HEK293 (cell line): ENCODE results near the gene SREBF2.

Experiments used
- CTCF ChIP-seq: fragments of 450-650 bp; formaldehyde crosslinking; IDR thresholded peaks from 2 replicates; pipeline ENCODE4 v1.5.1; 2016; ENCODE audit warnings: missing biosample characterization, missing genetic modification characterization
- ZFP3 ChIP-seq: fragments of 450-650 bp; formaldehyde crosslinking; IDR thresholded peaks from 2 replicates; pipeline ENCODE4 v1.5.1; 2016; ENCODE audit warnings: low read depth, missing biosample characterization, missing genetic modification characterization
- ZNF112 ChIP-seq: fragments of 450-650 bp; formaldehyde crosslinking; IDR thresholded peaks from 2 replicates; pipeline ENCODE4 v1.5.0; 2017; ENCODE audit warnings: missing biosample characterization, missing genetic modification characterization
- ZNF140 ChIP-seq: fragments of 450-650 bp; formaldehyde crosslinking; IDR thresholded peaks from 2 replicates; pipeline ENCODE4 v1.5.1; 2016; ENCODE audit warnings: missing biosample characterization, missing genetic modification characterization
- ZNF19 ChIP-seq: fragments of 450-650 bp; formaldehyde crosslinking; IDR thresholded peaks from 2 replicates; pipeline ENCODE4; 2016; ENCODE audit warnings: missing biosample characterization, missing genetic modification characterization, low read depth
- ZNF449 ChIP-seq: fragments of 450-650 bp; formaldehyde crosslinking; IDR thresholded peaks from 2 replicates; pipeline ENCODE4 v1.5.1; 2017; ENCODE audit warnings: missing biosample characterization, mild to moderate bottlenecking, missing genetic modification characterization, moderate library complexity
- ZNF549 ChIP-seq: fragments of 450-650 bp; IDR thresholded peaks from 2 replicates; pipeline ENCODE4 v1.5.1; 2018; ENCODE audit warnings: missing biosample characterization, missing genetic modification characterization, mild to moderate bottlenecking, inconsistent platforms, moderate library complexity

GRCh38 chr22:41928593-41929417 lies 95.9 kb downstream of the SREBF2 start:
- no peak for TF ChIP-seq ZFP3 (tag by site-specific recombination)
- no peak for TF ChIP-seq ZNF112 (tag by site-specific recombination)
- no peak for TF ChIP-seq ZNF19 (tag by site-specific recombination)
- TF ChIP-seq CTCF: no peak
- TF ChIP-seq ZNF449 (tag by site-specific recombination): no peak
- TF ChIP-seq ZNF549: no peak
- no peak for TF ChIP-seq ZNF140 (tag by site-specific recombination)
